SK-N-SH treated with all-trans-retinoic acid at 6 μM for 48 hours (cell line): ENCODE data around the gene MYL9.

Experiments used
- ATAC-seq: fragments of 200-7000 bp; cut with Tn5 transposase; 3 replicates; pipeline ENCODE4 v1.9.1; 2020; ENCODE audit warnings: mild to moderate bottlenecking, moderate library complexity
- BACH2 ChIP-seq: fragments of 250-450 bp; sonication (Bioruptor Pico); IDR thresholded peaks from 2 replicates; pipeline ENCODE4 v1.9.0; 2021; ENCODE audit warnings: mild to moderate bottlenecking, borderline replicate concordance
- CREB5 ChIP-seq: fragments of 250-450 bp; sonication (Bioruptor Pico); IDR thresholded peaks from 2 replicates; pipeline ENCODE4 v1.5.1; 2020; ENCODE audit warnings: low read depth, mild to moderate bottlenecking, moderate library complexity
- CSDC2 ChIP-seq: fragments of 250-450 bp; sonication (Bioruptor Pico); IDR thresholded peaks from 2 replicates; pipeline ENCODE4 v1.5.0; 2020; ENCODE audit warnings: mild to moderate bottlenecking, moderate library complexity
- ESRRG ChIP-seq: fragments of 250-450 bp; sonication (Bioruptor Pico); IDR thresholded peaks from 2 replicates; pipeline ENCODE4 v1.6.1; 2021; ENCODE audit warnings: mild to moderate bottlenecking
- GLIS3 ChIP-seq: fragments of 250-450 bp; sonication (Bioruptor Pico); IDR thresholded peaks from 2 replicates; pipeline ENCODE4 v1.5.0; 2020; ENCODE audit warnings: mild to moderate bottlenecking, moderate library complexity
- ISL1 ChIP-seq: fragments of 250-450 bp; sonication (Bioruptor Pico); IDR thresholded peaks from 2 replicates; pipeline ENCODE4 v2.1.2; 2022; ENCODE audit warnings: mild to moderate bottlenecking, moderate library complexity
- OSR1 ChIP-seq: fragments of 250-450 bp; sonication (Bioruptor Pico); IDR thresholded peaks from 2 replicates; pipeline ENCODE4 v1.8.0; 2022; ENCODE audit warnings: moderate library complexity, mild to moderate bottlenecking, inconsistent platforms
- PATZ1 ChIP-seq: fragments of 250-450 bp; sonication (Bioruptor Pico); IDR thresholded peaks from 2 replicates; pipeline ENCODE4 v1.8.0; 2020; ENCODE audit warnings: mild to moderate bottlenecking, moderate library complexity, borderline replicate concordance
- POU6F1 ChIP-seq: fragments of 250-450 bp; sonication (Bioruptor Pico); IDR thresholded peaks from 2 replicates; pipeline ENCODE4 v1.8.0; 2021; ENCODE audit warnings: low read depth, mild to moderate bottlenecking, moderate library complexity, borderline replicate concordance
- PPARA ChIP-seq: fragments of 250-450 bp; sonication (Bioruptor Pico); IDR thresholded peaks from 2 replicates; pipeline ENCODE4 v1.5.0; 2020; ENCODE audit warnings: mild to moderate bottlenecking, borderline replicate concordance
- RARB ChIP-seq: fragments of 250-450 bp; sonication (Bioruptor Pico); IDR thresholded peaks from 2 replicates; pipeline ENCODE4 v1.8.0; 2021; ENCODE audit warnings: mild to moderate bottlenecking, moderate library complexity
- SNAI2 ChIP-seq: fragments of 250-450 bp; sonication (Bioruptor Pico); IDR thresholded peaks from 2 replicates; pipeline ENCODE4 v1.5.0; 2020; ENCODE audit warnings: mild to moderate bottlenecking, moderate library complexity
- TCF4 ChIP-seq: fragments of 250-450 bp; sonication (Bioruptor Pico); IDR thresholded peaks from 2 replicates; pipeline ENCODE4 v1.8.0; 2021; ENCODE audit warnings: mild to moderate bottlenecking, moderate library complexity, borderline replicate concordance
- TOX ChIP-seq: fragments of 250-450 bp; sonication (Bioruptor Pico); IDR thresholded peaks from 2 replicates; pipeline ENCODE4 v1.8.0; 2021; ENCODE audit warnings: mild to moderate bottlenecking, moderate library complexity, borderline replicate concordance
- ZC3H10 ChIP-seq: fragments of 250-450 bp; sonication (Bioruptor Pico); IDR thresholded peaks from 2 replicates; pipeline ENCODE4 v1.5.1; 2021; ENCODE audit warnings: mild to moderate bottlenecking, moderate library complexity
- ZFP30 ChIP-seq: fragments of 450-650 bp; formaldehyde crosslinking; IDR thresholded peaks from 2 replicates; pipeline ENCODE4 v1.5.0; 2022; ENCODE audit warnings: mild to moderate bottlenecking, moderate library complexity
- ZNF70 ChIP-seq: fragments of 450-650 bp; formaldehyde crosslinking; IDR thresholded peaks from 2 replicates; pipeline ENCODE4 v1.5.0; 2020; ENCODE audit warnings: mild to moderate bottlenecking, moderate library complexity
- ZNF8 ChIP-seq: fragments of 450-650 bp; formaldehyde crosslinking; IDR thresholded peaks from 2 replicates; pipeline ENCODE4 v1.5.0; 2020; ENCODE audit warnings: mild to moderate bottlenecking, moderate library complexity
- TF ChIP-seq, protein P1 (sequence below): fragments of 250-450 bp; sonication (Bioruptor Pico); IDR thresholded peaks from 2 replicates; pipeline ENCODE4 v1.5.1; 2021; ENCODE audit warnings: mild to moderate bottlenecking, moderate library complexity
- TF ChIP-seq, protein P2 (sequence below): fragments of 250-450 bp; sonication (Bioruptor Pico); IDR thresholded peaks from 2 replicates; pipeline ENCODE4 v1.5.0; 2020; ENCODE audit warnings: mild to moderate bottlenecking, moderate library complexity

Gene MYL9

DNA sequence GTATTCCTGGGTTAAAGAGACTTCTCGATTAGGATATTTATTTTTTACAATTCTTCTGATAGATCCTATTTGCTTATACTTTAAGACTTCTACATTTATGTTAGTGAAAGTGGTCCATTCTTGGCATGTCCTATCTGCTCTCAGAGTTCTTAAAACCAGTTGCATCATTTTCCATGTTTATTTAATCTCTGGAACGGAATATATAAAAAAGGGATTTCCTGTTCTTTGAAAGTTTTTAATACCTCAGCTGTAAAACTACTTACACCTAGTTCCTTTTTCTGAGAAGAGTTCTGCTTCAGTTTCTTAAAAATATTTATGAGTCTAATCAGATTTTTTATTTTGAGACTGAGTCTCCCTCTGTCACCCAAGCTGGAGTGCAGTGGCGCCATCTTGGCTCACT, 18.0 kb upstream of the MYL9 start:
- ATAC-seq, result no peak
- TF ChIP-seq ZNF8 (CRISPR knock-in tag) (no peak), OSR1 (no peak), PPARA (CRISPR knock-in tag) (no peak), ISL1 (CRISPR knock-in tag) (no peak), ZC3H10 (CRISPR knock-in tag) (no peak), ZFP30 (no peak), RARB (CRISPR knock-in tag) (no peak), SNAI2 (CRISPR knock-in tag) (no peak)

GRCh38 chr20:36525620-36526365, 15.5 kb upstream of the MYL9 start:
- ATAC-seq, result no peak
- TF ChIP-seq ZFP30 (no peak), OSR1 (no peak), RARB (CRISPR knock-in tag) (no peak), TCF4 (CRISPR knock-in tag) (no peak), ZC3H10 (CRISPR knock-in tag) (no peak), SNAI2 (CRISPR knock-in tag) (no peak), TOX (CRISPR knock-in tag) (no peak), GLIS3 (CRISPR knock-in tag) (no peak), POU6F1 (CRISPR knock-in tag) (no peak), CREB5 (CRISPR knock-in tag) (no peak), CSDC2 (CRISPR knock-in tag) (no peak), ZNF8 (CRISPR knock-in tag) (no peak), ISL1 (CRISPR knock-in tag) (no peak), PATZ1 (CRISPR knock-in tag) (no peak), BACH2 (CRISPR knock-in tag) (no peak), ESRRG (no peak)
- TF ChIP-seq, protein P1, sequence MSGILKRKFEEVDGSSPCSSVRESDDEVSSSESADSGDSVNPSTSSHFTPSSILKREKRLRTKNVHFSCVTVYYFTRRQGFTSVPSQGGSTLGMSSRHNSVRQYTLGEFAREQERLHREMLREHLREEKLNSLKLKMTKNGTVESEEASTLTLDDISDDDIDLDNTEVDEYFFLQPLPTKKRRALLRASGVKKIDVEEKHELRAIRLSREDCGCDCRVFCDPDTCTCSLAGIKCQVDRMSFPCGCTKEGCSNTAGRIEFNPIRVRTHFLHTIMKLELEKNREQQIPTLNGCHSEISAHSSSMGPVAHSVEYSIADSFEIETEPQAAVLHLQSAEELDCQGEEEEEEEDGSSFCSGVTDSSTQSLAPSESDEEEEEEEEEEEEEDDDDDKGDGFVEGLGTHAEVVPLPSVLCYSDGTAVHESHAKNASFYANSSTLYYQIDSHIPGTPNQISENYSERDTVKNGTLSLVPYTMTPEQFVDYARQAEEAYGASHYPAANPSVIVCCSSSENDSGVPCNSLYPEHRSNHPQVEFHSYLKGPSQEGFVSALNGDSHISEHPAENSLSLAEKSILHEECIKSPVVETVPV, result no peak

DNA sequence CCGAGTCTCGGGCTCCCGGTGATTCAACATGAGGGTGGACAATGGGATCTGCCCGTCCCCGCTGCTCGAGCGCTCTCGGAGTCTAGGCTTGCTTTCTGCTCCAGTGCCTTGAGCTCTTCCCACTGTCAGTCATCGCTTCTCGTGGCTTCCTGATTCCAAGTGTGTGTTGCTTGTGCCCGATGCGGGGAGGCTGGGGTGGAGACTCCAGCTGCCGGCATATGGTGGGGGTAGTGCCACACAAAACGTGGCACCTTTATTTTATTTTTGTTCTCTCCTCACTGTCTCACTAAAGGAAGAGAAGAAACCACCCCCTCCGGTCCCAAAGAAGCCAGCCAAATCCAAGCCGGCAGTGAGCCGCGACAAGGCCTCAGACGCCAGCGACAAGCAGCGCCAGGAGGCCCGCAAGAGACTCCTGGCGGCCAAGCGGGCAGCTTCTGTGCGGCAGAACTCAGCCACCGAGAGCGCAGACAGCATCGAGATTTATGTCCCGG, 14.8 kb upstream of the MYL9 start:
- ATAC-seq, result no peak
- TF ChIP-seq ZC3H10 (CRISPR knock-in tag) (no peak), SNAI2 (CRISPR knock-in tag) (no peak), TOX (CRISPR knock-in tag) (no peak)

DNA sequence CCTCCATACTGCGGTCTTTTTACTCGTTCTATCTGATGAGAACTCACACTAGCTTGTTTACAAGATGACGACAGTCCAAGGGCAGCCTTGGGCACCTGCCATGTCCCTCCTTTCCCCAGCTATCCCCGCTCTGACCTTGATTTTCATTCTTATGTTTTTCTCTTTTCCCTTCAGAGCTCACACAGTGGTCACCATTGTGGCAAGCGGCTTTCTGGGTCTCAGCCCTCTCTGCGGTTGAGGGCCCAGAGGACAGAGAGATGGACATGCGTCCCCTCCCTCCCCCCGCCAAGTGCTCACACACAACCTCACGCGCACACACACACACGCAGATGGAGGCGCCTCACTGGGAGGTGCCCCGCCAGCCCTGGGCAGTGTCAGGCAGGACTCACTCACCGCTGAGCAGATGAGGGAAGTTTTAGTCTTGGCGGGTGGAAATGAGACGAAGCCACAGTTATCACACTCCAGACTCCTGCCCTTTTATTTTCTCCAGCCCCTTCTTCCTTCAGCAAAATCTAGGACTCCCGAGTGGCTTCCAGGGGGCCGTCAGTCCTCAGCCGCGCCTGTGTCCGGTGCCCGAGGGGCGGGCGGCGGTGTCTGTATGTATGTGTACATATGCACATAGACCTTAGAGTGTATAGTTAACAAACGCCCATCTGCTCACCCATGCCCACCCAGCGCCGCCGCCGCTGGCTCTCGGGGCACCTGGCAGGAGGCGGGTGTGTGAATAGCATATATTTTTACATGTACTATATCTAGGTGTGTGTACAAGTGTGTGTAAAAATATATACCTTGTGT, 13.8 kb upstream of the MYL9 start:
- ATAC-seq, result no peak
- TF ChIP-seq, protein P1, result no peak
- TF ChIP-seq ZNF70 (CRISPR knock-in tag) (no peak), ZFP30 (no peak), BACH2 (CRISPR knock-in tag) (no peak), ZC3H10 (CRISPR knock-in tag) (no peak), ISL1 (CRISPR knock-in tag) (no peak), PATZ1 (CRISPR knock-in tag) (no peak), ZNF8 (CRISPR knock-in tag) (no peak)
- TF ChIP-seq, protein P2, sequence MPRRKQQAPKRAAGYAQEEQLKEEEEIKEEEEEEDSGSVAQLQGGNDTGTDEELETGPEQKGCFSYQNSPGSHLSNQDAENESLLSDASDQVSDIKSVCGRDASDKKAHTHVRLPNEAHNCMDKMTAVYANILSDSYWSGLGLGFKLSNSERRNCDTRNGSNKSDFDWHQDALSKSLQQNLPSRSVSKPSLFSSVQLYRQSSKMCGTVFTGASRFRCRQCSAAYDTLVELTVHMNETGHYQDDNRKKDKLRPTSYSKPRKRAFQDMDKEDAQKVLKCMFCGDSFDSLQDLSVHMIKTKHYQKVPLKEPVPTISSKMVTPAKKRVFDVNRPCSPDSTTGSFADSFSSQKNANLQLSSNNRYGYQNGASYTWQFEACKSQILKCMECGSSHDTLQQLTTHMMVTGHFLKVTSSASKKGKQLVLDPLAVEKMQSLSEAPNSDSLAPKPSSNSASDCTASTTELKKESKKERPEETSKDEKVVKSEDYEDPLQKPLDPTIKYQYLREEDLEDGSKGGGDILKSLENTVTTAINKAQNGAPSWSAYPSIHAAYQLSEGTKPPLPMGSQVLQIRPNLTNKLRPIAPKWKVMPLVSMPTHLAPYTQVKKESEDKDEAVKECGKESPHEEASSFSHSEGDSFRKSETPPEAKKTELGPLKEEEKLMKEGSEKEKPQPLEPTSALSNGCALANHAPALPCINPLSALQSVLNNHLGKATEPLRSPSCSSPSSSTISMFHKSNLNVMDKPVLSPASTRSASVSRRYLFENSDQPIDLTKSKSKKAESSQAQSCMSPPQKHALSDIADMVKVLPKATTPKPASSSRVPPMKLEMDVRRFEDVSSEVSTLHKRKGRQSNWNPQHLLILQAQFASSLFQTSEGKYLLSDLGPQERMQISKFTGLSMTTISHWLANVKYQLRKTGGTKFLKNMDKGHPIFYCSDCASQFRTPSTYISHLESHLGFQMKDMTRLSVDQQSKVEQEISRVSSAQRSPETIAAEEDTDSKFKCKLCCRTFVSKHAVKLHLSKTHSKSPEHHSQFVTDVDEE (CRISPR knock-in tag), result no peak
